ENCODE measurements around the gene CNTN1.

Gene CNTN1

GRCh38 chr12:40834321-40834720 lies 142.1 kb downstream of the CNTN1 start:
- DNase-seq (ENCODE audit: low read depth in 2 of 3, low spot score in 2 of 3): no peak

DNA sequence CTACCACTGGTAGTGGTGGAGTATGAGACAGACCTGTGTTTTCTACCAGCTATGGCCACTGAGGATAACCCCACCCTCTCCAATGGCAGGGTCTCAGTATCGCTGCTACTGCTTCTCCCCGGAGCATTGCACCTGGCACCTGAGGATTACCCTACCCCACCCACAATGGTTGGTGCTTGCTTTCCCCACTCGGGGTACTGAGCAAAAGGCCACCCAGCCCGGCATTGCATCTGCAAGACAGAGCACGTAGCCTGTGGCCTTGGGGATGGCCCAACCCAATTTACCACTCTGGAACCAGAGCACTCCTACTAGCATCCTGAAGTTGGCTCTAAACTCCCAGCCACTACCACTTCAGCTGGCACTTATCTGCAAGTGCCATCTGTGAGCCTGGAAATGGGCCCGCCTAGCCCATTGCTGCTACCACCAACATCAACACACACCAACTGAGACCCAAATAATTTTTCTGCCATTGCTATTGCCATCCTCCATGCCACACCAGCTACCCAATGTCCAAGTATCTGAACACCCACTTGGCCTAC lies 145.7 kb downstream of the CNTN1 start:
- no peak for DNase-seq (ENCODE audit: low read depth in 2 of 3, low spot score in 2 of 3)

- no peak for DNase-seq (ENCODE audit: low read depth in 2 of 3, low spot score in 2 of 3)
Measured at GRCh38 chr12:40843495-40843894, 151.3 kb downstream of the CNTN1 start.

- no peak for DNase-seq (ENCODE audit: low read depth in 2 of 3, low spot score in 2 of 3)
Measured at GRCh38 chr12:40853221-40853620, 161.0 kb downstream of the CNTN1 start.

- no peak for DNase-seq (ENCODE audit: low read depth in 2 of 3, low spot score in 2 of 3)
Measured at GRCh38 chr12:40854604-40855003, 162.4 kb downstream of the CNTN1 start.

- DNase-seq (ENCODE audit: low read depth in 2 of 3, low spot score in 2 of 3): no peak
Measured at GRCh38 chr12:40864891-40865290, 172.7 kb downstream of the CNTN1 start.

GRCh38 chr12:40870981-40871380 lies 178.7 kb downstream of the CNTN1 start:
- no peak for DNase-seq (ENCODE audit: low read depth in 2 of 3, low spot score in 2 of 3)

DNA sequence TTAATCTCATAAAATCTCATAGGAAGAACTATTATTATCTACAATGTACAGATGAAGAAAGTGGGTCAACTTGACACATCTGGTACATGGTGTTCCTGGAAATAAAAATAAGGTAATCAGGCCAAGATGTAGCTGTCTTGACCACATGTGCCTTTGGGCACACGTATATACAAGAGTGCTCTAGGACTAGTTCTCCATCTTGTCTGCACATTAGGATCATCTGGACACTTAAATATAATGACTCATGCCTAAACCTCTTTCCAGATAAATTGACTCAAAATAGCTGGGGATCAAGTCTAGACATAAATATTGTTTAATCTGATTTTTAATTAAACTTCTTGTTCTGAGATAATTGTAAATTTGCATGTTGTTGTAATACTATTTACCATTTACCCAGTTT lies 182.6 kb downstream of the CNTN1 start:
- DNase-seq (ENCODE audit: low read depth in 2 of 3, low spot score in 2 of 3): no peak

DNA sequence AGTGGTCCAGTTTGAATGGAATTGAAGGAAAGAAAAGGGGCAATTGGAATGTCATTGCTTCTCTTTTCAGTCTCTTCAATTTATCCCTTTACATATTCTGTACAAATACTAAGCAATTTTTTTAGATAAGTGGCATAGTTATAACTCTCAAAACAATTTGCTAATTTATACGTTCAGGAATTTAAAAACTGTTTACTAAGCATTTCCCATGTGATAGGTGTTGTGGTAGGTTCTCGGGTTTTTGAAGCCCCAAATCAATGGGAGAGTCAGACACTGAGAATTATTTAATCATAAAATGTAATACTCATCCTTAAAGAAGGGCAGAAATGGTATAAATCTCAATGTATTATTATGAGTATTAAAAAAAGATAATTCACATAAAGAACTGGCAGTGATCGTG lies 197.1 kb downstream of the CNTN1 start:
- DNase-seq (ENCODE audit: low read depth in 2 of 3, low spot score in 2 of 3): no peak

DNA sequence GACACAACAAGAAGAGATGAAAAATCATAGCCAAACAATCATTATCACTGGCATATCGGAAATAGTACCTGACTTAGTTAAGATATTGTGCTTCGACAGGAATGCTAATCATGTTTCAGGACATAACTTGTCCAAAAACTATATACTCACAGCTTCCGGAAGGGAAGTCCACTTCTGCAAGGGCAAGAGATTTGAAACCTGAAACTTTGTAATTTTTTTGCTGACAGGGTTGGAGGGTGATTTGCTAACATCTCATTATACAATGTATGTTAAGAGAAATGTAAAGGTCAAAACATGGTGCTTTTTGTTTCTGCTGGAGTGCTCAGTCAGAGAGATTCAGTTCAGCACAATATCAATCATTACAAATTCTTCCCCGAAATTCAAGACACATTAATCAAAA lies 200.3 kb downstream of the CNTN1 start:
- no peak for DNase-seq (ENCODE audit: low read depth in 2 of 3, low spot score in 2 of 3)

GRCh38 chr12:40898505-40898904 lies 206.3 kb downstream of the CNTN1 start:
- DNase-seq (ENCODE audit: low read depth in 2 of 3, low spot score in 2 of 3): no peak

GRCh38 chr12:40903040-40903439 lies 210.8 kb downstream of the CNTN1 start:
- DNase-seq (ENCODE audit: low read depth in 2 of 3, low spot score in 2 of 3): no peak

DNA sequence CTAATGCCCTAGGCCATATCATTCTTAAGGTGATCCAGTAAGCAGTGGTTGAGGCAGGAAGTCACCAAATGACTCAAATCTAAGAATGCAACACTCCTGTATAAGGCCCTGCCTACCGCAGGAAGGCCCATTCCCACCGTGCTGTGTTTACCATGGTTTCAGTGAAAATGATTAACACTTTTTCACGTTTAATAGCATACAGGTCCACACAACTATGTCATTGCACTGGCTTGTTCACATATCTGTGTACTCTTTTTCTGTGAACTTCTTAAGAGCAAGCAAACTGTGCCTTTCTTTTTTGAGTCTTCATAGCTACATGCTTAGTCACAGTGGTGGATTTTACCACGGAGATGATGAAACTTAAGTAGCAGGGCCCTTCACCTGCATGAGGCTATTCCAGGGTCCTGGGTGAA lies 214.9 kb downstream of the CNTN1 start:
- no peak for DNase-seq (ENCODE audit: low read depth in 2 of 3, low spot score in 2 of 3)

GRCh38 chr12:40911676-40912075 lies 219.4 kb downstream of the CNTN1 start:
- no peak for DNase-seq (ENCODE audit: low read depth in 2 of 3, low spot score in 2 of 3)

DNA sequence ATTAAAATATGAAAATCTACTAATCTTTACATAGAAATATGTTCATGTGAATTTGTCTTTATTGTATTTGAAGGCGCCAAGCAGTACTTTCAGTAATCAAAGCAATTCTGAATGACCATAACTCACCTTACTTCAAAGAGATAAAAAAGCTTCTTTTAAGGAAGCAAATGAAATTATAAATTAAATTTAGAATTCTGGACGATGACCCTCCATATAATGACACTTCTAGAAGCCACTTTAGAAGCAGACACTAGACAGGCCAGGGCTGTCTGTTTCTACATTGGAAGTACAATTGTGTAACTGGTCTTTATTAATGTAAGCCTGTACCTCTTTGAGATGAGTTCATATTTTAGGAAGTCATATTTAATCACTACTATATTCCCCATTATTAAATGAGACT lies 222.9 kb downstream of the CNTN1 start:
- DNase-seq (ENCODE audit: low read depth in 2 of 3, low spot score in 2 of 3): no peak

DNA sequence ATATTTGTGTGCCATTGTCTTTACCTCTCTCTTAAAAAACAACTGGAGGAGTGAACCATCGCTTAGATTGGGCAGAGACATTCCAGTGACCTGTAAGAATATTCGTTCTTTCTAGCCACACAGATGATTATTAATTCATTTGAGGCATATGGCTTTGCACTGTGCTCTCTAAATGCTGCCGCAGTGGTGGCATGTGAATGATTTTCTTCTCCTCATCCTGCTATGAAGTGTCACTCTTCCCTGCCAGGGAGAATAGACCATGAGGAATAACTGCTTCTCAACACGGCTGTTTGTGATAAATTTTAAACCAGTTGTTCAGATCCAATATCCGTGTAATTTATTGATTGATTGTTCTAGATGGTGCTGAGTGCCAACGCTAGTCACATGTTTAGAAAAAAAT lies 225.3 kb downstream of the CNTN1 start:
- no peak for DNase-seq (ENCODE audit: low read depth in 2 of 3, low spot score in 2 of 3)

DNA sequence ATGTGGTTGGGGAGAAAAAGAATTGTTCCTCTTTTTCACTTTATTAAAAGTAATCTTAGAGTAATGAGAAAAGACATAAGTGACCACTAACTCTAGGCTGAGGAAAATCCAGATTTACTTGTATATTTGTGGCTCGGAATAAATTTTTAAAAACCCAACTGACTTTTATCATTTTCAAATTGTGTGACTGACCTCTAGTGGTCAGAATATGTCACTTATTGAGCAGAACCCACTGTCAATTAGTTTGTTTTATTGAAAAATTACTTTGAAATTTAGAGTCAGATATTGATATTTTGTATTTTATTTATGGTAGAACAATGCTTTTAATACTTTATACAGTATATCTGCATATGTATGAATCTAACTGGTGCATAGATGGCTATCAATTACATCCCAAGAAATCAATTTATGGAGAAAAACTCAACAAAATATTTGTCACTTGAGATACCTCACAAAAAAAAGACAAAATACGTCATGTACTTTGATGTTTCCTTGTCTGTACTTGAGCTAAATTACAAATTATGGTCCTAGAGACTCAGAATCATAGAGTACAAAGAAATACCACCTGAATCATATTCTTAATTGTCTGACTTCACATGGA lies 229.4 kb downstream of the CNTN1 start:
- DNase-seq (ENCODE audit: low read depth in 2 of 3, low spot score in 2 of 3): no peak

- no peak for DNase-seq (ENCODE audit: low read depth in 2 of 3, low spot score in 2 of 3)
Measured at GRCh38 chr12:40937891-40938290, 245.7 kb downstream of the CNTN1 start.

GRCh38 chr12:40942326-40942725 lies 250.1 kb downstream of the CNTN1 start:
- no peak for DNase-seq (ENCODE audit: low read depth in 2 of 3, low spot score in 2 of 3)

GRCh38 chr12:40945772-40946171 lies 253.5 kb downstream of the CNTN1 start:
- DNase-seq (ENCODE audit: low read depth in 2 of 3, low spot score in 2 of 3): no peak

- no peak for DNase-seq (ENCODE audit: low read depth in 2 of 3, low spot score in 2 of 3)
Measured at GRCh38 chr12:40946612-40947194, 254.5 kb downstream of the CNTN1 start.

DNA sequence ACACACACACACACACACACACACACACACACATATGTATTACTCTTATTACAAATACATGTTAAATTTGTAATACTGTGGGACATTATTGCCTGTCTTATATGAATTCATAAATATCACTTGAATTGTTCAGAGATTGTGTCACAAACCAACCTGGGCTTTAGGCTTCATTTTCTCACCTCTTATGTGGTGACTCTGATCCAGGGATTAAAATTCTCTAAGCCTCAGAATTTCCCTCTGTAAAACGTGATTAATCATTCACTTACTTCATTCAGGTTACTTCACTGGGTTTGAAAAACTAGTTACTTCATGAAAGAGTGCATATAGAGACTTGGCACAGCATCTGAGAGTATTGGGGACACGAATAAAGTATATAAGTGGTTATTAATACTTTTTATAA lies 255.6 kb downstream of the CNTN1 start:
- no peak for DNase-seq (ENCODE audit: low read depth in 2 of 3, low spot score in 2 of 3)

- no peak for DNase-seq (ENCODE audit: low read depth in 2 of 3, low spot score in 2 of 3)
Measured at GRCh38 chr12:40953076-40953475, 260.8 kb downstream of the CNTN1 start.
